ENCODE results near the gene CCER1.

The CCER1 gene

GRCh38 chr12:90970471-90970870, 15.5 kb upstream of the CCER1 start:
- no peak overlapping the region for H3K27ac ChIP-seq (ENCODE audit: insufficient read depth in 1 of 2, low read depth in 1 of 2, low read length in 2 of 2, poor library complexity in 1 of 2, severe bottlenecking in 2 of 2)
- no peaks in the 10 kb centered on the region for H3K4me1 ChIP-seq (ENCODE audit: control extremely low read depth in 1 of 4, control insufficient read depth in 4 of 4, insufficient read depth in 4 of 4, low read length in 3 of 4)
- no peak for DNase-seq
- POLR2A ChIA-PET: no interaction called here
- H3K36me3 ChIP-seq (ENCODE audit: control insufficient read depth in 4 of 4, insufficient read depth in 4 of 4, low read length in 3 of 4): no peaks in the 10 kb centered on the region
- H3K4me3 ChIP-seq (ENCODE audit: control insufficient read depth in 1 of 7, extremely low read depth in 1 of 7, insufficient read depth in 4 of 7, low read depth in 2 of 7, low read length in 6 of 7): no peak overlapping the region
- H3K27me3 ChIP-seq (replicated peaks in 2 of 5; ENCODE audit: control insufficient read depth in 4 of 5, insufficient read depth in 5 of 5, low read length in 4 of 5): no peaks in the 10 kb centered on the region
- H3K9me3 ChIP-seq (ENCODE audit: control extremely low read depth in 1 of 5, control insufficient read depth in 4 of 5, insufficient read depth in 2 of 5, low read depth in 1 of 5, low read length in 4 of 5): no peaks in the 10 kb centered on the region
- CTCF ChIA-PET: interaction anchor here (1.5 to 1.6 kb wide), 4 partner anchors 9 to 385 kb away, joined by 3 to 4 read pairs (median 4); no protein-coding TSS in a partner anchor

GRCh38 chr12:90969851-90970250, 14.9 kb upstream of the CCER1 start:
- Histone ChIP-seq H3K4me3 (ENCODE audit: control insufficient read depth in 1 of 7, extremely low read depth in 1 of 7, insufficient read depth in 4 of 7, low read depth in 2 of 7, low read length in 6 of 7) (no peak overlapping the region), H3K9me3 (ENCODE audit: control extremely low read depth in 1 of 5, control insufficient read depth in 4 of 5, insufficient read depth in 2 of 5, low read depth in 1 of 5, low read length in 4 of 5) (no peaks in the 10 kb centered on the region), H3K27ac (ENCODE audit: insufficient read depth in 1 of 2, low read depth in 1 of 2, low read length in 2 of 2, poor library complexity in 1 of 2, severe bottlenecking in 2 of 2) (no peak overlapping the region), H3K27me3 (replicated peaks in 2 of 5; ENCODE audit: control insufficient read depth in 4 of 5, insufficient read depth in 5 of 5, low read length in 4 of 5) (no peaks in the 10 kb centered on the region), H3K36me3 (ENCODE audit: control insufficient read depth in 4 of 4, insufficient read depth in 4 of 4, low read length in 3 of 4) (no peaks in the 10 kb centered on the region), H3K4me1 (ENCODE audit: control extremely low read depth in 1 of 4, control insufficient read depth in 4 of 4, insufficient read depth in 4 of 4, low read length in 3 of 4) (no peaks in the 10 kb centered on the region)
- DNase-seq: no peak
- ChIA-PET POLR2A (no interaction called here), CTCF (interaction anchor here (0.6 to 1.9 kb wide), 6 partner anchors 9 to 385 kb away, joined by 3 to 6 read pairs (median 4); no protein-coding TSS in a partner anchor)
- 100% methylated on average over 1 of the region's 2 CpGs for WGBS (ENCODE audit: insufficient coverage)

- Histone ChIP-seq H3K4me1 (ENCODE audit: control extremely low read depth in 1 of 4, control insufficient read depth in 4 of 4, insufficient read depth in 4 of 4, low read length in 3 of 4) (no peaks in the 10 kb centered on the region), H3K4me3 (ENCODE audit: control insufficient read depth in 1 of 7, extremely low read depth in 1 of 7, insufficient read depth in 4 of 7, low read depth in 2 of 7, low read length in 6 of 7) (no peak overlapping the region), H3K9me3 (ENCODE audit: control extremely low read depth in 1 of 5, control insufficient read depth in 4 of 5, insufficient read depth in 2 of 5, low read depth in 1 of 5, low read length in 4 of 5) (no peaks in the 10 kb centered on the region), H3K27ac (ENCODE audit: insufficient read depth in 1 of 2, low read depth in 1 of 2, low read length in 2 of 2, poor library complexity in 1 of 2, severe bottlenecking in 2 of 2) (no peak overlapping the region), H3K36me3 (ENCODE audit: control insufficient read depth in 4 of 4, insufficient read depth in 4 of 4, low read length in 3 of 4) (no peaks in the 10 kb centered on the region), H3K27me3 (replicated peaks in 2 of 5; ENCODE audit: control insufficient read depth in 4 of 5, insufficient read depth in 5 of 5, low read length in 4 of 5) (no peaks in the 10 kb centered on the region)
- DNase-seq: no peak
- WGBS (ENCODE audit: insufficient coverage): no CpG with 5 or more reads among the region's 1 CpG
- CTCF ChIA-PET: interaction anchor here (0.6 to 1.9 kb wide), 6 partner anchors 8 to 386 kb away, joined by 3 to 6 read pairs (median 4); no protein-coding TSS in a partner anchor
- POLR2A ChIA-PET: no interaction called here
Measured at GRCh38 chr12:90969346-90969745, 14.4 kb upstream of the CCER1 start.

- Histone ChIP-seq H3K36me3 (ENCODE audit: control insufficient read depth in 4 of 4, insufficient read depth in 4 of 4, low read length in 3 of 4) (no peaks in the 10 kb centered on the region), H3K9me3 (ENCODE audit: control extremely low read depth in 1 of 5, control insufficient read depth in 4 of 5, insufficient read depth in 2 of 5, low read depth in 1 of 5, low read length in 4 of 5) (no peaks in the 10 kb centered on the region), H3K4me1 (ENCODE audit: control extremely low read depth in 1 of 4, control insufficient read depth in 4 of 4, insufficient read depth in 4 of 4, low read length in 3 of 4) (no peaks in the 10 kb centered on the region), H3K27me3 (replicated peaks in 2 of 5; ENCODE audit: control insufficient read depth in 4 of 5, insufficient read depth in 5 of 5, low read length in 4 of 5) (no peaks in the 10 kb centered on the region), H3K4me3 (ENCODE audit: control insufficient read depth in 1 of 7, extremely low read depth in 1 of 7, insufficient read depth in 4 of 7, low read depth in 2 of 7, low read length in 6 of 7) (no peak overlapping the region), H3K27ac (ENCODE audit: insufficient read depth in 1 of 2, low read depth in 1 of 2, low read length in 2 of 2, poor library complexity in 1 of 2, severe bottlenecking in 2 of 2) (no peak overlapping the region)
- DNase-seq: peak in 2 of 3 donors; percentile 7 to 25
- ChIA-PET CTCF (no interaction called here), POLR2A (no interaction called here)
- no CpG with 5 or more reads among the region's 2 CpGs for WGBS (ENCODE audit: insufficient coverage)
Measured at GRCh38 chr12:90965204-90965603, 10.2 kb upstream of the CCER1 start.

GRCh38 chr12:90964616-90965015, 9.6 kb upstream of the CCER1 start:
- Histone ChIP-seq H3K27me3 (replicated peaks in 2 of 5; ENCODE audit: control insufficient read depth in 4 of 5, insufficient read depth in 5 of 5, low read length in 4 of 5) (no peaks in the 10 kb centered on the region), H3K4me1 (ENCODE audit: control extremely low read depth in 1 of 4, control insufficient read depth in 4 of 4, insufficient read depth in 4 of 4, low read length in 3 of 4) (no peaks in the 10 kb centered on the region), H3K27ac (ENCODE audit: insufficient read depth in 1 of 2, low read depth in 1 of 2, low read length in 2 of 2, poor library complexity in 1 of 2, severe bottlenecking in 2 of 2) (no peak overlapping the region), H3K9me3 (ENCODE audit: control extremely low read depth in 1 of 5, control insufficient read depth in 4 of 5, insufficient read depth in 2 of 5, low read depth in 1 of 5, low read length in 4 of 5) (no peaks in the 10 kb centered on the region), H3K4me3 (ENCODE audit: control insufficient read depth in 1 of 7, extremely low read depth in 1 of 7, insufficient read depth in 4 of 7, low read depth in 2 of 7, low read length in 6 of 7) (no peak overlapping the region), H3K36me3 (ENCODE audit: control insufficient read depth in 4 of 4, insufficient read depth in 4 of 4, low read length in 3 of 4) (no peaks in the 10 kb centered on the region)
- ChIA-PET CTCF (no interaction called here), POLR2A (no interaction called here)
- DNase-seq: no peak
- 60% methylated on average over 1 of the region's 2 CpGs for WGBS (ENCODE audit: insufficient coverage)

GRCh38 chr12:90963946-90964345, 9.0 kb upstream of the CCER1 start:
- H3K27me3 ChIP-seq (replicated peaks in 2 of 5; ENCODE audit: control insufficient read depth in 4 of 5, insufficient read depth in 5 of 5, low read length in 4 of 5): no peaks in the 10 kb centered on the region
- no peak for DNase-seq
- WGBS (ENCODE audit: insufficient coverage): 100% methylated on average over 1 of the region's 6 CpGs
- no peaks in the 10 kb centered on the region for H3K9me3 ChIP-seq (ENCODE audit: control extremely low read depth in 1 of 5, control insufficient read depth in 4 of 5, insufficient read depth in 2 of 5, low read depth in 1 of 5, low read length in 4 of 5)
- POLR2A ChIA-PET: no interaction called here
- no peak overlapping the region for H3K4me3 ChIP-seq (ENCODE audit: control insufficient read depth in 1 of 7, extremely low read depth in 1 of 7, insufficient read depth in 4 of 7, low read depth in 2 of 7, low read length in 6 of 7)
- CTCF ChIA-PET: no interaction called here
- no peak overlapping the region for H3K27ac ChIP-seq (ENCODE audit: insufficient read depth in 1 of 2, low read depth in 1 of 2, low read length in 2 of 2, poor library complexity in 1 of 2, severe bottlenecking in 2 of 2)
- no peaks in the 10 kb centered on the region for H3K36me3 ChIP-seq (ENCODE audit: control insufficient read depth in 4 of 4, insufficient read depth in 4 of 4, low read length in 3 of 4)
- no peaks in the 10 kb centered on the region for H3K4me1 ChIP-seq (ENCODE audit: control extremely low read depth in 1 of 4, control insufficient read depth in 4 of 4, insufficient read depth in 4 of 4, low read length in 3 of 4)

GRCh38 chr12:90961154-90961553, 6.2 kb upstream of the CCER1 start:
- WGBS (ENCODE audit: insufficient coverage): 100% methylated on average over 1 of the region's 4 CpGs
- ChIA-PET CTCF (interaction anchor here (0.6 to 1.4 kb wide), 5 partner anchors 9 to 1212 kb away, joined by 3 to 6 read pairs (median 4); no protein-coding TSS in a partner anchor), POLR2A (no interaction called here)
- DNase-seq: no peak
- Histone ChIP-seq H3K27me3 (replicated peaks in 2 of 5; ENCODE audit: control insufficient read depth in 4 of 5, insufficient read depth in 5 of 5, low read length in 4 of 5) (no peaks in the 10 kb centered on the region), H3K4me3 (ENCODE audit: control insufficient read depth in 1 of 7, extremely low read depth in 1 of 7, insufficient read depth in 4 of 7, low read depth in 2 of 7, low read length in 6 of 7) (no peak overlapping the region), H3K36me3 (ENCODE audit: control insufficient read depth in 4 of 4, insufficient read depth in 4 of 4, low read length in 3 of 4) (no peaks in the 10 kb centered on the region), H3K4me1 (ENCODE audit: control extremely low read depth in 1 of 4, control insufficient read depth in 4 of 4, insufficient read depth in 4 of 4, low read length in 3 of 4) (no peaks in the 10 kb centered on the region), H3K27ac (ENCODE audit: insufficient read depth in 1 of 2, low read depth in 1 of 2, low read length in 2 of 2, poor library complexity in 1 of 2, severe bottlenecking in 2 of 2) (no peak overlapping the region), H3K9me3 (ENCODE audit: control extremely low read depth in 1 of 5, control insufficient read depth in 4 of 5, insufficient read depth in 2 of 5, low read depth in 1 of 5, low read length in 4 of 5) (no peaks in the 10 kb centered on the region)

Measured in common myeloid progenitor, CD34-positive (primary cell).